Mammary epithelial cell (primary cell): ENCODE data around the gene FERMT1.

Experiments used
- EZH2 ChIP-seq: IDR thresholded peaks from 2 replicates; pipeline ENCODE4 v1.6.1; 2012; ENCODE audit warnings: low read length, inconsistent platforms, borderline replicate concordance
- TF ChIP-seq, protein P1 (sequence below), 2 donors: IDR thresholded peaks in 1 of 2; conservative IDR thresholded peaks in 1 of 2; 2 replicates each; pipeline ENCODE4 v1.5.1; 2011 to 2012; ENCODE audit warnings: inconsistent platforms in 2 of 2, low read length in 2 of 2, mild to moderate bottlenecking in 2 of 2, control low read depth in 1 of 2, low read depth in 1 of 2; ENCODE audit not compliant: insufficient read depth in 1 of 2; ENCODE audit errors: extremely low read depth in 1 of 2

GRCh38 chr20:6108330-6108729 is 14.5 kb downstream of the FERMT1 start:
- TF ChIP-seq, protein P1, sequence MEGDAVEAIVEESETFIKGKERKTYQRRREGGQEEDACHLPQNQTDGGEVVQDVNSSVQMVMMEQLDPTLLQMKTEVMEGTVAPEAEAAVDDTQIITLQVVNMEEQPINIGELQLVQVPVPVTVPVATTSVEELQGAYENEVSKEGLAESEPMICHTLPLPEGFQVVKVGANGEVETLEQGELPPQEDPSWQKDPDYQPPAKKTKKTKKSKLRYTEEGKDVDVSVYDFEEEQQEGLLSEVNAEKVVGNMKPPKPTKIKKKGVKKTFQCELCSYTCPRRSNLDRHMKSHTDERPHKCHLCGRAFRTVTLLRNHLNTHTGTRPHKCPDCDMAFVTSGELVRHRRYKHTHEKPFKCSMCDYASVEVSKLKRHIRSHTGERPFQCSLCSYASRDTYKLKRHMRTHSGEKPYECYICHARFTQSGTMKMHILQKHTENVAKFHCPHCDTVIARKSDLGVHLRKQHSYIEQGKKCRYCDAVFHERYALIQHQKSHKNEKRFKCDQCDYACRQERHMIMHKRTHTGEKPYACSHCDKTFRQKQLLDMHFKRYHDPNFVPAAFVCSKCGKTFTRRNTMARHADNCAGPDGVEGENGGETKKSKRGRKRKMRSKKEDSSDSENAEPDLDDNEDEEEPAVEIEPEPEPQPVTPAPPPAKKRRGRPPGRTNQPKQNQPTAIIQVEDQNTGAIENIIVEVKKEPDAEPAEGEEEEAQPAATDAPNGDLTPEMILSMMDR (conservative IDR thresholded peaks at IDR 0.05 in 1 of 2, IDR thresholded peaks at IDR 0.05 in 1 of 2; ENCODE audit: extremely low read depth in 1 of 2, insufficient read depth in 1 of 2, low read depth in 1 of 2, low read length in 2 of 2), result no peak
- no peak for TF ChIP-seq EZH2
